ENCODE results near the gene PTTG1IP2. TPM values are rescaled to one million over a fixed set of nuclear protein-coding genes. Genes with fewer than 3 reads are reported as not detected.

Gene PTTG1IP2
- total RNA-seq (2022; extraction: Qiagen RNA extraction): not detected in 5 replicates

GRCh38 chr7:90469554-90469953 is at the start of gene PTTG1IP2:
Gene PTTG1IP2, plus strand, starts transcription at chr7:90469639. Its CDS starts 148 bp downstream, at chr7:90469787.

Other genes starting within 250 kb of the PTTG1IP2 start
- gene CFAP69, start 224.5 kb upstream of the PTTG1IP2 start, total RNA-seq (2022; extraction: Qiagen RNA extraction): 2.0 to 3.3 TPM (median 2.4 TPM) in 5 replicates
- 0.04 to 0.06 TPM in 2 of 5 replicates, not detected in the others for gene FAM237B, start 148.3 kb upstream of the PTTG1IP2 start, total RNA-seq (2022; extraction: Qiagen RNA extraction)
- 24.3 to 29.7 TPM (median 26.6 TPM) in 5 replicates for gene GTPBP10, start 122.9 kb upstream of the PTTG1IP2 start, total RNA-seq (2022; extraction: Qiagen RNA extraction)
- 27.5 to 35.2 TPM (median 32.4 TPM) in 5 replicates for gene CLDN12, start 66.2 kb upstream of the PTTG1IP2 start, total RNA-seq (2022; extraction: Qiagen RNA extraction)
- 0.14 to 0.48 TPM (median 0.32 TPM) in 5 replicates for gene CDK14, start 126.7 kb downstream of the PTTG1IP2 start, total RNA-seq (2022; extraction: Qiagen RNA extraction)